Upper lobe of right lung (tissue), 1 donor: ENCODE results near the gene SEC14L5. TPM values are rescaled to one million over a fixed set of nuclear protein-coding genes. Genes with fewer than 3 reads are reported as not detected.

Experiments
- ATAC-seq: fragments of 200-7000 bp; cut with Tn5 transposase; one replicate; pipeline ENCODE4 v1.9.1; 2020; ENCODE audit warnings: mild to moderate bottlenecking, moderate library complexity
- DNase-seq: peaks from one replicate; pipeline ENCODE4 v3.0.0-alpha.2; 2020
- H3K27ac ChIP-seq: fragments of 200-600 bp; one replicate; pipeline ENCODE4 v1.8.0; 2022
- H3K27me3 ChIP-seq: fragments of 200-600 bp; one replicate; pipeline ENCODE4 v1.8.0; 2022; ENCODE audit warnings: mild to moderate bottlenecking
- H3K36me3 ChIP-seq: fragments of 200-600 bp; one replicate; pipeline ENCODE4 v1.8.0; 2022
- H3K4me1 ChIP-seq: fragments of 200-600 bp; one replicate; pipeline ENCODE4 v1.8.0; 2022
- H3K4me3 ChIP-seq: fragments of 200-600 bp; one replicate; pipeline ENCODE4 v1.8.0; 2022; ENCODE audit warnings: mild to moderate bottlenecking
- H3K9me3 ChIP-seq: fragments of 200-600 bp; one replicate; pipeline ENCODE4 v1.8.0; 2022
- CTCF ChIP-seq: fragments of 200-600 bp; IDR thresholded peaks from one replicate; pipeline ENCODE4 v1.8.0; 2022; ENCODE audit warnings: antibody characterized with exemption
- intact Hi-C: fragments of 100-400 bp; cut with DNase I; formaldehyde crosslinking; loops from one replicate; pipeline ENCODE4 v1.11.0; 2022
- total RNA-seq: library from RNA; stranded (reverse); fragmentation: NEBNext Ultra II Directional; extraction: Animal tissue kit (Norgen Biotek cat#: 25700); gene quantifications from one replicate; pipeline ENCODE4 v1.2.1, GENCODE V29; 2021
- donor health status: DM: no; HTN: yes; CAD: no; lungs with severe emphysema.

The SEC14L5 gene
- total RNA-seq, 1 donor from 2014 or later: 0.52 TPM

GRCh38 chr16:5012887-5013286, 54.8 kb downstream of the SEC14L5 start:
- no peak overlapping the region for H3K27ac ChIP-seq
- DNase-seq (no peak), ATAC-seq (no peak)
- H3K4me3 ChIP-seq: no peak overlapping the region
- intact Hi-C loops: no loop called here
- no peaks in the 10 kb centered on the region for H3K36me3 ChIP-seq
- no peak for TF ChIP-seq CTCF
- H3K27me3 ChIP-seq: no peaks in the 10 kb centered on the region
- no peaks in the 10 kb centered on the region for H3K4me1 ChIP-seq
- H3K9me3 ChIP-seq: no peaks in the 10 kb centered on the region

GRCh38 chr16:5015351-5015750, 57.2 kb downstream of the SEC14L5 start:
- DNase-seq: no peak
- Histone ChIP-seq H3K4me3 (no peak overlapping the region), H3K27ac (no peak overlapping the region), H3K27me3 (no peaks in the 10 kb centered on the region), H3K9me3 (no peaks in the 10 kb centered on the region), H3K4me1 (no peaks in the 10 kb centered on the region), H3K36me3 (no peaks in the 10 kb centered on the region)
- ATAC-seq: no peak
- TF ChIP-seq CTCF: no peak
- intact Hi-C loops: no loop called here

- H3K4me3 ChIP-seq: no peak overlapping the region
- no peaks in the 10 kb centered on the region for H3K27me3 ChIP-seq
- H3K9me3 ChIP-seq: no peaks in the 10 kb centered on the region
- H3K4me1 ChIP-seq: no peaks in the 10 kb centered on the region
- no peak overlapping the region for H3K27ac ChIP-seq
- DNase-seq: no peak
- ATAC-seq: no peak
- TF ChIP-seq CTCF: no peak
- no peaks in the 10 kb centered on the region for H3K36me3 ChIP-seq
- intact Hi-C loops: no loop called here
These were observed 57.8 kb downstream of the SEC14L5 start for GRCh38 chr16:5015887-5016286.

- no peak for DNase-seq
- H3K27me3 ChIP-seq: no peaks in the 10 kb centered on the region
- no peaks in the 10 kb centered on the region for H3K36me3 ChIP-seq
- no peaks in the 10 kb centered on the region for H3K9me3 ChIP-seq
- no peak overlapping the region for H3K27ac ChIP-seq
- no peak overlapping the region for H3K4me3 ChIP-seq
- intact Hi-C loops: no loop called here
- TF ChIP-seq CTCF: no peak
- no peak for ATAC-seq
- H3K4me1 ChIP-seq: no peaks in the 10 kb centered on the region
These were observed 59.0 kb downstream of the SEC14L5 start for GRCh38 chr16:5016967-5017677.

- no peak for TF ChIP-seq CTCF
- no peak for ATAC-seq
- Histone ChIP-seq H3K27me3 (no peaks in the 10 kb centered on the region), H3K27ac (no peak overlapping the region), H3K4me1 (no peaks in the 10 kb centered on the region), H3K4me3 (no peak overlapping the region), H3K36me3 (no peaks in the 10 kb centered on the region), H3K9me3 (no peaks in the 10 kb centered on the region)
- intact Hi-C loops: no loop called here
- DNase-seq: no peak
These were observed 59.5 kb downstream of the SEC14L5 start for GRCh38 chr16:5017678-5017969.

GRCh38 chr16:5018793-5019192, 60.7 kb downstream of the SEC14L5 start:
- Histone ChIP-seq H3K36me3 (no peaks in the 10 kb centered on the region), H3K27me3 (no peaks in the 10 kb centered on the region), H3K27ac (no peak overlapping the region), H3K4me1 (no peaks in the 10 kb centered on the region), H3K9me3 (no peaks in the 10 kb centered on the region), H3K4me3 (no peak overlapping the region)
- no peak for DNase-seq
- TF ChIP-seq CTCF: no peak
- intact Hi-C loops: no loop called here
- no peak for ATAC-seq
